Heart left ventricle (tissue), 16 donors: ENCODE data around the gene CFAP43. TPM values are rescaled to one million over a fixed set of nuclear protein-coding genes. Genes with fewer than 3 reads are reported as not detected.

Source experiments
- ATAC-seq, 4 donors: fragments of 200-7000 bp; cut with Tn5 transposase; one replicate each; pipeline ENCODE4 v1.9.1; 2020 to 2022; ENCODE audit warnings: moderate library complexity in 4 of 4, mild to moderate bottlenecking in 3 of 4, moderate number of reproducible peaks in 1 of 4
- DNase-seq, 5 donors: peaks; one replicate each; pipeline ENCODE4 v3.0.0-alpha.2; 2020
- H3K27ac ChIP-seq, 12 donors: fragments of 200-600 bp; sonication (generic) in 4 of 12; one replicate each; pipeline versions ENCODE4 v1.5.0 to v1.8.0; 2016 to 2022; ENCODE audit warnings: mild to moderate bottlenecking in 2 of 12
- H3K27me3 ChIP-seq, 9 donors: fragments of 200-600 bp; sonication (generic) in 2 of 9; one replicate each; pipeline versions ENCODE4 v1.5.1 to v1.8.0; 2016 to 2022; ENCODE audit warnings: mild to moderate bottlenecking in 3 of 9
- H3K36me3 ChIP-seq, 9 donors: fragments of 200-600 bp; sonication (generic) in 2 of 9; one replicate each; pipeline versions ENCODE4 v1.5.0 to v1.8.0; 2018 to 2022; ENCODE audit warnings: mild to moderate bottlenecking in 2 of 9
- H3K4me1 ChIP-seq, 12 donors: fragments of 200-600 bp; sonication (generic) in 4 of 12; one replicate each; pipeline versions ENCODE4 v1.5.0 to v1.8.0; 2016 to 2022; ENCODE audit warnings: mild to moderate bottlenecking in 3 of 12
- H3K4me3 ChIP-seq, 12 donors: fragments of 200-600 bp; sonication (generic) in 4 of 12; one replicate each; pipeline versions ENCODE4 v1.5.0 to v1.8.0; 2017 to 2022; ENCODE audit warnings: mild to moderate bottlenecking in 9 of 12, moderate library complexity in 4 of 12
- H3K9me3 ChIP-seq, 12 donors: fragments of 200-600 bp; sonication (generic) in 4 of 12; one replicate each; pipeline versions ENCODE4 v1.5.0 to v1.8.0; 2016 to 2022; ENCODE audit warnings: mild to moderate bottlenecking in 1 of 12
- CTCF ChIP-seq, 12 donors: fragments of 200-600 bp; sonication (generic) in 4 of 12; IDR thresholded peaks; one replicate each; pipeline versions ENCODE4 v1.5.0 to v1.8.0; 2018 to 2022; ENCODE audit warnings: antibody characterized with exemption in 12 of 12, mild to moderate bottlenecking in 5 of 12
- POLR2A ChIP-seq, 2 donors: fragments of 450-650 bp; IDR thresholded peaks; one replicate each; pipeline ENCODE4 v1.6.1; 2017; ENCODE audit warnings: antibody characterized with exemption in 2 of 2, mild to moderate bottlenecking in 2 of 2, moderate library complexity in 2 of 2
- WGBS, 4 donors: extraction: QIAGEN DNeasy Blood & Tissue Kit in 2 of 4; methylation state at CpG; one replicate each; pipeline versions ENCODE4 v1.1.5 to v1.1.7; 2013 to 2018; 5-methylcytosine and 5-hydroxymethylcytosine counted together
- intact Hi-C, 10 donors: fragments of 100-400 bp; cut with DNase I; formaldehyde crosslinking; loops; one replicate each; pipeline versions ENCODE4 v1.11.1 to v1.14.2; 2022
- polyA plus RNA-seq, 2 donors: library from polyadenylated mRNA; stranded (reverse); fragments of 200-250 nt; gene quantifications; one replicate each; pipeline ENCODE4 v1.2.3, GENCODE V29; 2013
- total RNA-seq, 9 donors: library from RNA; depleted of rRNA in 2 of 9; stranded (reverse); fragments of >200 nt in 2 of 9; fragmentation: NEBNext Ultra II Directional in 3 of 9; extraction: Animal tissue kit (Norgen Biotek cat#: 25700) in 3 of 9; gene quantifications; one replicate each; pipeline versions ENCODE4 v1.1.0 to v1.2.4, GENCODE V29; 2016 to 2023
- donor health status: ischemic (EF 13 %, LVEDD 7.1; RV severe dilation, severe dysfunction).
- donor health status: healthy with polysubstance abuse.
- donor health status: DM: no; HTN: yes; CAD: no.
- donor health status: DM: no; HTN: no; CAD: no.
- donor health status: ischemic (EF 25% LVEDD 6.9; RV normal size, moderate dysfunction).
- donor health status: ischemic (EF 25% LVEDD 5.7; RV mildly dilated, moderate dysfunction).
- donor health status: healthy.
- donor health status: DM: yes; HTN: yes; CAD: no.
- donor health status: ischemic (EF 35%, LVEDD 5.7; RV mildly dilated, moderate dysfunction).
- donor health status: nonischemic (EF 11% LVEDD 7.7; RV severe dilation, severe dysfunction).
- donor health status: DM: yes; HTN: yes; CAD: no.
- donor health status: PGD.
- donor health status: ischemic (EF 29% LVEDD 5.4; RV normal size, mild dysfunction).
- donor health status: nonischemic (EF 23%, LVEDD 6.1; RV moderate dilation, normal function).

CFAP43 gene
- total and polyA plus RNA-seq, 11 donors = 0.11 to 0.84 (median 0.19) TPM; not detected in 6

- Histone ChIP-seq H3K27ac (peak overlapping the region; percentile 96 to 100 (median 98)), H3K9me3 (no peaks in the 10 kb centered on the region), H3K27me3 (no peaks in the 10 kb centered on the region), H3K4me3 (peak overlapping the region in 11 of 12 donors; percentile 76 to 98 (median 87)), H3K4me1 (peaks cover 3 to 68% (median 51%) of the 10 kb centered on the region in 12 donors), H3K36me3 (peaks cover 0 to 53% (median 44%) of the 10 kb centered on the region in 9 donors)
- TF ChIP-seq POLR2A (IDR thresholded peaks at IDR 0.05) (no peak), CTCF (IDR thresholded peaks at IDR 0.05) (no peak)
- intact Hi-C loops = loop anchor here in 1 of 10 donors (10.0 kb wide), 1 partner anchor 132 kb away; the partner anchor contains the start of gene SFR1
- DNase-seq = no peak
- 11 to 33% (median 17%) methylated on average over 1 of the region's 1 CpG for WGBS, 4 donors
- peak in 1 of 4 donors; percentile 19 for ATAC-seq
Observed at GRCh38 chr10:104256335-104256961, 24.3 kb upstream of the CFAP43 start.

GRCh38 chr10:104255311-104255981 lies 23.3 kb upstream of the CFAP43 start:
- TF ChIP-seq CTCF (IDR thresholded peaks at IDR 0.05) (no peak), POLR2A (IDR thresholded peaks at IDR 0.05) (peak in 1 of 2 donors; percentile 25)
- 0% methylated on average over 12 of the region's 12 CpGs for WGBS, 4 donors
- intact Hi-C loops = loop anchor here in 2 of 10 donors (2.0 to 10.0 kb wide), 2 partner anchors 23 to 131 kb away; partner anchors contain the start of genes CFAP43 (in 1 of the 2) and SFR1 (in 1 of the 2)
- Histone ChIP-seq H3K27ac (peak overlapping the region; percentile 96 to 100 (median 98)), H3K4me3 (peak overlapping the region; percentile 76 to 98 (median 86)), H3K9me3 (no peaks in the 10 kb centered on the region), H3K36me3 (peaks cover 0 to 43% (median 33%) of the 10 kb centered on the region in 9 donors), H3K4me1 (peaks cover 3 to 57% (median 41%) of the 10 kb centered on the region in 12 donors), H3K27me3 (no peaks in the 10 kb centered on the region)
- ATAC-seq (peak; percentile 29 to 69 (median 55)), DNase-seq (peak in 1 of 5 donors; percentile 18)

- Histone ChIP-seq H3K27ac (peak within 1 kb of the TSS; percentile 96 to 100 (median 98)), H3K9me3 (no peaks in the 10 kb centered on the region), H3K4me3 (peak within 1 kb of the TSS; percentile 76 to 98 (median 86)), H3K36me3 (peaks cover 0 to 36% (median 26%) of the 10 kb centered on the region in 9 donors), H3K27me3 (no peaks in the 10 kb centered on the region), H3K4me1 (peaks cover 3 to 50% (median 33%) of the 10 kb centered on the region in 12 donors)
- peak in 1 of 2 donors; percentile 77 for TF ChIP-seq POLR2A (IDR thresholded peaks at IDR 0.05)
- TF ChIP-seq CTCF (IDR thresholded peaks at IDR 0.05) = peak in 2 of 12 donors; percentile 2 to 10
- ATAC-seq = peak; percentile 82 to 93 (median 91)
- intact Hi-C loops = loop anchor here in 3 of 10 donors (1.0 to 10.0 kb wide), 4 partner anchors 22 to 132 kb away; partner anchors contain the start of genes CFAP43 (in 2 of the 3) and SFR1 (in 2 of the 3)
- WGBS, 4 donors = 1% methylated on average over 54 to 69 of the region's 69 CpGs
- peak; percentile 87 to 92 (median 89) for DNase-seq
Observed at GRCh38 chr10:104254493-104255310, 22.5 kb upstream of the CFAP43 start, which contains the start of gene GSTO1. GSTO1 (plus strand) TSS chr10:104254892; CDS start chr10:104254929, 37 bp downstream.
